NAMALWA (cell line): Measurements from ENCODE around the gene ZBTB46.

Experiments used
- DNase-seq: peaks from one replicate; pipeline ENCODE4 v3.0.0-alpha.2; 2015; ENCODE audit warnings: low spot score

Gene ZBTB46

DNA sequence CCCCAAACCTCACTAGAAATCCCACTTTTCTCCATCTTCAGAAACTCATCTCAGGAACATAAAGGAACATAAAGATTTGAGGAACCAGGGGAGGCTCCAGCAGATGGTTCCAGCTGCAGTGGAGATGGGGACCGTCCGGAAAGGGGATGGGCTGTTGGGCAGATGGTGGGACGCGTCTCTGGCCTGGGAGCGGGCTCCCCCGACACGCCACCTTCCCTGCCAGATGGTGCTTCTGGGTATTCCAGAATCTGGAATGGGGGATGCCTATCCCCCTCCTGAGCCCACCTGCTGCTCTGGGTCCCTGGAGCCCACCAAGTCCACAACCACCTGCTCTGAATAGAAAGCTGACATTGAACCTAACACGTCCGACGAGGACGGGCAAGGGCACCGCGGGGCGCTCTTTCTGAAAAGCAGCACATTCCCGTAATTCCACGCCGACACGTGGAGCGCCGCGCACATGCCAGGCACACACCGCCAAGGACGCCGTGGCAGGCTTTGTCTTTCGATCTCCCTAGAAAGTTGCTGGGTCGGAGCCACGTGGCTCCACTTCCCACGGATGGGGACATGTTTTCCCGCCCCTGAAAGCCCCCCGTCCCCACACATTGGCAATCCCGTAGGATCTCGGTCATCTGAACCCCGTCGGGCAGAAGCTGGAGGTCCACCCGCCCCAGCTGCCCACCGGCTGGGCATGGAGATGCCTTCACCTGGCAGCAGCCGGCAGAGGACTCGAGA is 64.2 kb downstream of the ZBTB46 start:
- no peak for DNase-seq

DNA sequence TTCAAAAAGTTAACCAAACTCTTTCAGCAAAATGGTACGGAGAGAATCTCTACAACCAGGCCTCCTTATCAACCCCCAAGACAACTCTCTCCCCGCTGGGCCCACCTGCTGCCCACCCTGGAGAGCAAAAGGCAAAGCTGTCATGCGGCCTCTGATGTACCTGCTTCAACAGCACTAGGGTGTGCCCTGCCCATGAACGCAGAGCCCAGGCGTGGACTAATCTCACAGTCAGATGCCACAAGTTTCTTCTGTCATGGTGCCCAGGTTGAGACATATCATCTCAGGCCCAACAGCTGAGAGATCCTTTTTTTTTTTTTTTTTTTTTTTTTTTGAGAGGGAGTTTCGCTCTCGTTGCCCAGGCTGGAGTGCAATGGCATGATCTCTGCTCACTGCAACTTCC is 65.2 kb downstream of the ZBTB46 start:
- no peak for DNase-seq

DNA sequence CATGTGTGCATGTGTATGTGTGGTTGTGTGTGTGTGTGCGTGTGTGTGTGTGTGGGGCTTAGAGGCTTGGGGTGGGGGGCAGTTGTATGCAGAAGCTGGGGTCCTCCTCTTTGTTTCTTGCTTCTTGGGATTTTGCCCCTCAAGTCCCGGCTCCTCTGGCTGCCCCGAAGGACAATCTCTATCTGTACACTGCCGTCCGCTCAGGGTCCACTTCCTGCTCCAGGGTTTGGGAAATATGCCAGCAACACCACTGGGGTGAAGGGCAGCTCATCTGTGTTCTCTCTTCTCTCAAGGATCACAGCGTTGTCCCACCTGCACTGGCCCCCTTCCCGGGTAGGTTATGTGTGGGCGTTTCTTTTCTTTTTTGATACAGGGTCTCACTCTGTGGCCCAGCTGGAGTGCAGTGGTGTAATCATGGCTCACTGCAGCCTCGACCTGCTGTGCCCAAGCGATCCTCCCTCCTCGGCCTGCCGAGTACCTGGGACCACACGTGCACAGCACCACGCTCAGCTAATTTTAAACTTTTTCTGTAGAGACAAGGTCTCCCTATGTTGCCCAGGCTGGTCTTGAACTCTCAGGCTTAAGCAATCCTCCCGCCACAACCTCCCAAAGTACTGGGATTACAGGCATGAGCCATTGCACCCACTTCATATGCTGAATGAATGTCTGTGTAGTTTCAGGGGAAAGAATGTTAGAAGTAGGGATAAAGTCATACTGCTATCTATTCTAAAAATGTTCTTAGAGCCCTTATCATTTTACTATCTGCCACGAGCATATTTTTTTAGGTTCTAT is 65.8 kb downstream of the ZBTB46 start:
- DNase-seq: no peak

DNA sequence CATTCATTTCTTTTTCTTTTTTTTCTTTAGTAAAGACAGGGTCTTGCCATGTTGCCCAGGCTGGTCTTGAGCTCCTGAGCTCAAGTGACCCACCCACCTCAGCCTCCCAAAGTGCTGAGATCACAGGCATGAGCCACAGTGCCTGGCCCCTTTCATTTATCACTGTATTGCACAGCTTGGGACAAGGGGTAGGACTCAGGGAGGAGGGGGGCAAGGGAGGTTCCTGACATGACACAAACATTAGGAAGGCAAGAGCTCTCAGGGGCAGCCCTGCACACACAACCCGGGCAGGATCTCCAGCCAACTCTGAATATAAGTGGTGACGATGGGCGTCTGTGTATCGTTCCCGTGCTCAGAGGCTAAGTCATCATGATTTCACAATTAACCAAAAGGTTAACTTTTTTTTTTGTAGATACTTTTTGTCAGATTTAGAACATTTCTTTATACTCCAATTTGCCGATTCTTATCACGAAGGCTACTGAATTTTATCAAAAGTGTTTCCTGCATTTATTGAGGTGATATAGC is 71.6 kb downstream of the ZBTB46 start:
- DNase-seq: no peak

DNA sequence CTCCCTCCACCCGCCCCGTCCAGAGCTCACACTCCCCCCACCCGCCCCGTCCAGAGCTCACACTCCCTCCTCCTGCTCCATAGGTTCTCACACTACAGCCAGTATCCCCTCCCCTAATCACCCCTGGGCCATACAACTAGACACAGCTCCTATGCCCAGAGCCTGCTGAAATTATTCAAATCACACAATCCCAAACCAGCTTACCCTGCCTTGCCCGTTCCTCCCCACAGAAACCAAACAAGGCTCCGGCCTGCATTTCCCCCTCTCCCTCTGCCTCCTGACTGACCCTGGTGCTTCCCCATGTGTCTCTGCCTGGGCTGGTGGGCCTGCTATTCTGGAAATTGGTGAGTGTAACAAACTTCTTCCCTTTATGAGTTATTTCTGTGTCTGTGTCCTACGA is 72.9 kb downstream of the ZBTB46 start:
- no peak for DNase-seq

DNA sequence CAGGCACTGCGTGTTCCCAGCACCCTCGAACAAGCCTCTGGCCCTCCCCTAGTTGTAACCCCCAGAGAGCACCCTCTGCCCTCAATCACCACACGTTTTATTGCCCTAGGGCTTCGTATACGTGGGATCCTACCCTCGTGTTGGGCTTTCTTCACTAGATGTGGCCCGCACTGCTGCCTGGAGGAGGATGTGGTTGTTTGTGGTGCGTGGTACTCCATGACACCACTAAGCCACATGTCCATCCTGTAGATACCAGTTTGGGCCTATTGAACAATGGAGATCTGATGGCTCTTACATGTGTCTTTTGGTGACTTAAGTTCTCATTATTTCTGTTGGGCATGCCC is 74.4 kb downstream of the ZBTB46 start:
- DNase-seq: no peak

DNA sequence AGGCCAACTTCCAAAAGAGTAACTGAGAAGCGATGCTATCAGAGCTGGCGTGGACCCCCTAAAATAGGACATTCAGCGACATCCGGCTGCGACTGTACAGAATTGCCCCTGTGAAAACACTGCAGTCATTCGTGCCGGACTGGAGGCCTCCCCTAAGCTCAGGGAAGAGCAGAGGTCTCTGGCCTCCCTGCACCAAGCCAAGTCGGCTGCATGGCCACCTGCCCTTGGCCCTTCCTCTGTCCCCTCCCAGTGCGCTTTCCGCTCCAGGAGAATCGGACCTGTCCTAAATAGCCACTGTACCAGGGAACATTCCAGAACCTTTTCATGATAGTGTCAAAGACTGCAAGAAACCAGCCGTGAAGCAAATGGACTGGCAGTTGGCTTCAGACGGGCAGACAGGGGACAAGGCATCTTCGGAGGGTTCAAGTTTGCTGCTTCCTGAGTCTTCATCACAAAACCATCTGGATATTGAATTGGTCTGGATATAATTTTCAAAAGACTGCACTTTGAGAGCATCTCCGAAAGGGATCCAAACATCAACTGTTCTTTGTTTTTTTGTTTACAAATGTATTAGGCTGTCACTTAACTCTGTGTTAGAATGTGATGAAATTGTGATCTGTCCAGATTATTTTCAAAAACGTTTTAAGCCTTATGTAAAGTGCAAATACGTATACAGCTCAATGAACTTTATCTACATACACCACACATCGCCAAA is 75.0 kb downstream of the ZBTB46 start:
- DNase-seq: no peak

DNA sequence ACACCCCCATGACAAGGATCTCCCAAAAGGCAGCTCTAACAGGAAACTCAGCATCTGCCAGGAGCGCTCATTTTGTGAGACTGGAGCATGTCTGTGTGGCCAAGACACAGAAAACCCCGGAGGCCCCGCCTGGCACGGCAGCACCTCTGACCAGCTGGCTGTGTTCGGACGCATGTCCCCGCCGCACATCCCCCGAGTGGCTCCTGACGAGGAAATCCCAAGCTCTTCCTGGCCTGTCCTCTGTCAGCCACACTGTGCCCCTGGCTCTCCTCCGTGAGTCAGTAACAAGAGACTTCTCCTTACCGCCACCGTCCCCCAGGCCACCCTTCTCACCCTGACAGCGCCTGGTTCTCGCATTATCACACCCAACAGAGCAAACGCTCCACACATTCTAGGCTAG is 77.1 kb downstream of the ZBTB46 start:
- no peak for DNase-seq

DNA sequence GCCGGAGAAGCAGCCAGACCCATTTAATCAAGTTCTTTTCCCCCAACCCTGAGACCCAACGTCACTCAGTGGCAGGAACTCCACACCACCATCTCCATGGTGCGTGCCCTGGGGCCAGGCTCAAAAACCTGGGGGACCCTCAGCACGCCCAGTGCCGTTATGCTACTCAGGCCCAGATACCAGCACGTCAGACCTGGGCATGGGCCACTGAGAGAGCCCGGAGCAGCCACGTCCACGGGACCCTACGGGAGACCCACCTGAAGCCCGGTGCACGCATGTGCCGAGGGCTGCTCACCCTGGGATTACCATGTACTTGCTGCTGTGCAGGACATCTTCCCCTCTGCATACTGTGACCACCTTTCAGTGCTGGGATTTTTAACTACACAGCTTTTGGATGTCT is 77.7 kb downstream of the ZBTB46 start:
- DNase-seq: no peak

DNA sequence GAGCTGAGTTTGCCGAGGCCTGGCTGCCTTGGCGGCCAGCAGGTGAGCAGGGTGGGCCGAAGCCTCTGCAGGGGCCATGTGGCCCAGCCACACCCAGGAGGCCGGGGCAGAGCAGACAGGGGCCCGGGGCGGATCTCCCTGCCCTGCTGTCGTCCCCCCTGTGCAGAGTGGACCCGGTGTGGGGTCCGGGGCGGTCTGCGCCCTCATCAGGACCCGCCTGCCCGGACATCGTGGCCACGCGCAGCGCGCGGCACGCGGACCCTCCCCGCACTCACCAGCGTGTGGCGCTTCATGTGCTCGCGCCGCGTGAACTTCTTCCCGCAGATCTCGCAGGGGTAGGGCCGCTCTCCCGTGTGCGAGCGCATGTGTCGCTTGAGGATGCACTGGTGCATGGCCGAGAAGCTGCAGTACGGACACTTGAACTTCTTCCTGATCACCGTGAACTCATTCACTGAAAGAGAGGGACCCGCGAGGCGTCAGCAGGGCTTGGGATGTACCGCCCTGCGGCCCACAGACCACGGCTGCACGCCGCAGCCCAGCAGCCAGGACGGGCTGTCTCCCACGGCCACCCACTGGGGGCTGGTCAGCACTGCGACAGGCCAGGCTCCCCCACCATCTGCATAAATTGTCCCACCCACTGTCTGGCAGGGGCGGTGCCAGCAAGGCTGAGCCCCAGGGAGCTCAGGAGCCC is 78.5 kb downstream of the ZBTB46 start:
- DNase-seq: no peak

DNA sequence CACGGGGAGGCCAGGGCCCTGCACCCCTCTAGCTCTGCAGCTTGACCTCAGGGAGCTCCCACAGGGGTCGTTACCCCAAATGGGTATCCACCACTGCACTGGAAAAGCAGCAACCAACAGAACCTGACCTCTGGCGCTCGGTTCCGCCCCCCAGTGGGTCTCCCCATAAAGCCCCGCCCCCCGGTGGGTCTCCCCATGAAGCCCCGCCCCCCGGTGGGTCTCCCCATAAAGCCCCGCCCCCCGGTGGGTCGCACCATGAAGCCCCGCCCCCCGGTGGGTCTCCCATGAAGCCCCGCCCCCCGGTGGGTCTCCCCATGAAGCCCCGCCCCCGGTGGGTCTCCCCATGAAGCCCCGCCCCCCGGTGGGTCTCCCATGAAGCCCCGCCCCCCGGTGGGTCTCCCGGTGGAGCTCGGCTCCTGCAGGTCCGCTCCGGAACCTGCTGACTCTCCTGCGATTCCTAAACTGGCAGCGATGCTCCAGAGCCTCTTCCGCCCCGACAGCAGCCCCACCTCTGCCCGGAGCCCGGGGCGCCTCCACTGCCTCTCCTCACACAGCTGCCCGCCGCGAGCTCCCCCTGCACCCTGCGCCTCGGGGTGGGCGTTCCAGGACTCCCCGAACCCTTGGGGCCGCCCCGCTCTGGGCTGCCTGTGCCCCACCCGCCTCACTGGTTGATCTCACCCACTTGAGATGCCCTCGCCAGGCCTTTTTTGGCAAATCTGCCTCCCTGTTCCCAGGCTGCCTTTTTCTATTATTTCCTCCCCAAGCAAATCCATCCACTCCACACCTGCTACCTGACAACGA is 79.4 kb downstream of the ZBTB46 start:
- peak; percentile 25 for DNase-seq

DNA sequence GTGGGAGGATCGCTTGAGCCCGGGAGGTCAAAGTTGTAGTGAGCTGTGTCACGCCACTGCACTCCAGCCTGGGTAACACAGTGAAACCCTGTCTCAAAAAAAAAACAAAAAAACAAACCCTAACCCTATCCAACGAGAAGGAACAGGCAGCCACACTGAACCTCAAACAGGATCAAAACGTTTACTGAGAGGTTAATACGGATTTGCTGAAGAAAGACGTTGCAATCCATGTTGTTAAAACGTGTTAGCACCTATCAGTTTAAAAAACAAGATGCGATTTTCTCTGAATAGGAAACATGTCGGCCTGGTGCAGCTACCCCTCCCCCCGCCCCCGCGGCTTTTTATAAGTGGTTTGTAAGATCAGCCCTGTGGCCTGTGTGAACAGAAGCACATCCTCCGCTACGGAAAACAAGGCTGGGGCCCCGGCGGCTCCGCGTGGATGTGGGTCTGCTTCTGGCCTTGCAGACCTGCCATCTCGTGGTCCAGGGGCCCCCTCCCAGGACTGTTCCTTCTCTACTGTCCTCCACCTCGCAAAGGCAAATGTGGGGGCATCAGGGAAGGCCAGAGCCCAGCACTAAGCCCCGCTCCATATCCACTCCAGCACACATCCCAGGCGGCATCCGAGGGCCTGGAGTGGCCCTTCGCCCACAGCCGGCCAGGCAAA is 80.1 kb downstream of the ZBTB46 start:
- no peak for DNase-seq

DNA sequence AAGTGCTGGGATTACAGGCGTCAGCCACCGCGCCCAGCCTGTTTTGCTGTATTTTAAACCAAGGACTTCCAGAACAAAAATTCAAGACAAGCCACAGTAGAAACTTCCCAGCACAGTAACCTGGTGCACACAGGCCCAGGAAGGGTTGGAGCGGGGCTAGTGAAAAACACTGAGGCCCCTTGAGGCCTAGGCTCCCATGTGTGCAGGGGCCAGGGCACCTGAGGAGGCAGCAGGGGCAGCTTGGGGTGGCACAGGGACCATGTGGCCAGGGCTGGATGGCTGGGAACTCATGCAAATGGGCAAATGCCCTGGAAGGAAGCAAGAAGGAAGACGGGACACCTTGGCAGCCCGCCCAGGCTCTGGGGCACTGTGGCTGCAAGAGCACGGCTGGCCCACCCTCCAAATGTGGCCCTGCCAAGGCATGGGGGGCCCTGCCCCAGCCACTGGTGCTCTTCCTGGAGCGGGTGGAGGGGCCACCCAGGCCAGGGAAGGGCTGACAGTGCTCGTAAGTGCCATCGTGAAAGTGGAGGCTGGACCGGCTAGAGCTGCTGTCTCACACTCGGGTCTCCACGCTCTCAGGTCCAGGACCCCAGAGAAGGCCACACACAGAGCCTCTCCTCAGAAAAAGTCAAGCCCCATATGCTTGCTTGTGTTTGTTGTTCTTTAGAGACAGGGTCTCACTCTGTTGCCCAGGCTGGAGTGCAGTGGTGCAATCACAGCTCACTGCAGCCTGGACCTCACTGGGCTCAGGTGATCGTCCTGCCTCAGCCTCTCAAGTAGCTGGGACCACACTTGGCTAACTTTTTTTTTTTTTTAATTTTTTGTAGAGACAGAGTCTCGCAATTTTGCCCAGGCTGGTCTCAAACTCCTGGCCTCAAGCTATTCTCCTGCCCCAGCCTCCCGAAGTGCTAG is 81.2 kb downstream of the ZBTB46 start:
- no peak for DNase-seq

DNA sequence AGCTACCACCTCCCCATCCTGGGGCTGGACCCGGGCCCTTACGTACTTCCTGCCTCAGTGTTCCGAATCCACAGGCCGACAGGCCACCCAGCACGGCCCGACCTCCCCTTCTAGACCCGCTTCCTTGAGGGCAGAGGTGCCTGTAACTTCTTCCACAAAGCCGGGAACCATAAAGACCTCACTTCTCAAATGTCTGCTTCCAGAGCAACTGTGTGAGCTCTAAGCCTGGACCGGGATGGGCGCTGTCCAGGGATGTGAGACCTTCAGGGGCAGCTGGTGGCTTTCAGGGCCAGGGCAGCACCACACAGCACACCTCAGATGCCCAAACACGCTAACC is 82.2 kb downstream of the ZBTB46 start:
- no peak for DNase-seq

DNA sequence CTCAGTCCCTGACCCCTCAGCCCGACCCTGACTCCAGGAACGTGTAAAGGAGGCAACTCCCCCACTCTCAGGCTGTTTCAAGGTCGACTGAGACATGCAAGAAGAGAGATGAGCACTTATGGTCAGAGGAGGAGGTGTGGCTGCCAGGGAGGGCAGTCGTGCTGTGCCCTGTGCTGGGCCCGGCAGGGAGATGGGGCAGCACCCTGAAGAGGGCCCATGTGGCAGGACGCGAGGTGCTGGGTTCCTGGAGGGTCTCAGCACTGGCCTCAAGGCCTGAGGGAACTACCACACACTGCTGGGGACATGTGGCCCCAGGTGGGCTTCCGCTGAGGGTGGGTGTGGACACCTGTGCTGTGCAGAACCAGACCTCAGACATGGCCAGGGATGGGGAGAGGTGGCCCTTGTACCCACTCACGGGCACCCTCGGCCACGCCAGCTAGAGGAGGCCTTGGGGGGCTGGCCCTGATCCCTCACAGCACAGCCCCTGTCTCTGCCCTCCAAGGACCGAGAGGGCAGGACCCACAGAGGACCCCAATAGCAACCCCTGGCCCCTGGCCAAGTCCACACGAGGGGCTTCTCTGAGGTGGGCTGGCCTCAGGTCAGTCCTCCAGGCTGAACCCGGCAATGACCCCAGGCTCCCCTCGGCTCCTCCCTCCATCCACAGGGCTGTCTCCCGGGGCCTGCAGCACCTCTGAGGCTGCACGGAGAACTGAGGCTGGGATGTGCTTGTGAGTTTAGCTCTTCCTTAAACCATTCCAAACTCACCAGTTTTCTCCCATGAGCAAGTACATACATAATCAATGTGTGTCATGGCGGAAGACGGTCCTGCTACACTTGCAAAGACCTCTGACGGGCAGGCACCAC is 82.8 kb downstream of the ZBTB46 start:
- DNase-seq: no peak

DNA sequence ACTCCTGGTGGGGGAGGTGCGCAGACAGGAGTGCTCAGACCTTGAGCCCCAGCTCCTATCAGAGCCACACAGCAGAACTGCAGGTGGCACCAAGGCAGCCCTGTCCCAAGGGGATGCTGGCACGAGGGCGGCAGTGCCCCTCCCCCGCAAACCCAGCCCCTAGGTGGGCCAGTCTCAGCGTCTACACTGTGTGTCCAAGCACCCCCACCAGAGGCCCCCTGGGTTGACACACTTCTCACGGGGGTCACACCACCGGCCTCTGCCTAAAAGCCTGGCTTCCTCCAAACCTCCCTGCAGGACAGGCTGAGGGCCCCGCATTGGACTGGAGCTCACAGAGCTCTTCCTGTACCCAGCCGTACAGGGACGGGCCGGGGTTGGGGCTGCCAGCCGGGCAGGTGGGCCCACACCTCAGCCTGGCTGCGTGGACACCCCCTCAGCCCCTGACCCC is 83.4 kb downstream of the ZBTB46 start:
- DNase-seq: peak; percentile 74

DNA sequence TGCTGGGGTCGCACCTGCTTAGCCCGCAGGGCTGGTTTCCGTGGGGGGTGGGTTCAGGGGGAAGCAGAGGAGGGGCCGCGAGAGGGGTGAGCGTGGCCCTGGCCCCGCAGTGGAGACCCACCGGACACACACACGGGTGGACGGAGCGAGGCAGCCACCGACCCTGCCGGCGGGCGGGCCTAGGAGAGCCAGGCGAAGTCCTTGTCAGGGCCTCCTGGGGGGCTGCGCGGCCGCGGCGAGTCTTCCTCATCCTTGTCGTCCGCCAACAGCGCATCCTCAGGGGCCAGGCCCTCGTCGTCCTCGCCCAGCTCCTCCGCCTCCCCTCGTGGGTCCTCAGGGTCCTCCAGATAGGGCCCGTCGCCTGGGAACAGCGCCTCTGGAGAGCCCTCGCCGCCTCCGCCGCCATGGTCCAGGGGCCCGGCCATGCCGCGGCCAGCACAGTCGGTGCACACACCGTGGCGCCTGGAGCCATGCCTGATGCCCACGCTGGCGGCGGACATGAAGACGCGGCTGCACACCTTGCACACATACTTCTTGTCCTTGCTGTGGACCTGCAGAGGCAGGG is 84.2 kb downstream of the ZBTB46 start:
- no peak for DNase-seq

DNA sequence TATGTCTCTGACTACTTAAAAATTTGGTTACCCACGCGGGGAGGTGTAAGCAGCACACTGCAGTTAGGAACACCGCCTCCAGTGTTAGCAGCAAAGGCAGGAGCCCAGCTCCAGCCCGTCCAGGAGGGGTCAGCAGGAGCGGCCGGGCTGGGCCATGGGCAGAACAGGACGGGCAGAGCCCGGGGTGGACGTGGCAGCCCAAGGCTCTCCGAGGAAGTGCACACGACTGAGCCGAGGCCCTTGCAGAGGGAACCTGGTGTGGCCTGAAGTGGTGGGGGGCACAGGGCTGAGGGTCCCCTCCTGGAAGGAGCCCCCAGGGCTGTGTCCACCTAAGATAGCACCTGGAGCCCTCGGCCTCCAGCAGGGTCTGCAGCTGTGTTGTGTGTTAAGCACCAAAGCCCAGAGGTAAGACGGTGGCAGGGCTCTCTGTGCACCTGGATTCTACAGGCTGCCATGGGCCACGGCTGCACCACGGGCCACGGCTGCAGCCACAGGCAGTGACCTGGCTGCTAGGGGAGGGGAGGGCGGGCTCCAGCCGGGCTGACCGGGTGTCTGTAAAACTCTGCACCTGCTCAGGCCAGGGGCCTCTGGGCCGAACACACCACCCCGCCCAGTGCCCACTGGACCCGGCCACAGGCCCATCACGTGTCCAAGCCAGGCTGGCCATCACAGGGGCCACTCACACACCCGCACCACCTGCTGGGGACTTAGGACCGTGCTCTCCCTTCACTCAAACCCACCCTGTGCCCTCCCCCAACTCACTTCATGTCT is 84.9 kb downstream of the ZBTB46 start:
- no peak for DNase-seq
